ENCODE measurements around the gene EGFLAM. TPM values are rescaled to one million over a fixed set of nuclear protein-coding genes. Genes with fewer than 3 reads are reported as not detected.

The EGFLAM gene
- total and polyA plus RNA-seq, 10 of the 15 experiments (the other 5 are each of a cell fraction or from before 2014, with no cell fraction given): 0.37 TPM; not detected in 9

DNA sequence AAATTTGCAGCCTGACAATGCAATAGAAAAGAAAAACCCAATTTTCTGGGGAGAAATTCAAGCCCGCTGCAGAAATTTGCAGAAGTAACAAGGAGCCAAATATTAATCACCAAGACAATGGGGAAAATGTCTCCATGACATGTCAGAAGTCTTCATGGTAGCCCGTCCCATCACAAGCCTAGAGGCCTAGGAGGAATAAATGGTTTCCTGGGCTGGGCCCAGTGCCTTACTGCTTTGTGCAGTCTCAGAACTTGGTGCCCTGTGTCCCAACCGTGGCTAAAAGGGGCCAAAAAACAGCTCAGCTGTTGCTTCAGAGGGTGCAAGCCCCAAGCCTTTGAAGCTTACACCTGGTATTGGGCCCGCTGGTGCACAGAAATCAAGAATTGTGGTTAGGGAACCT lies 23.6 kb upstream of the EGFLAM start:
- in situ Hi-C loops (cut with MboI): no loop called here
- no peak for ATAC-seq
- no peaks in the 10 kb centered on the region; the same call in 1 of the 2 replicates for H4K20me1 ChIP-seq (ENCODE audit: control insufficient read depth, insufficient read depth)
- peaks cover 1% of the 10 kb centered on the region; the same call in 1 of the 3 replicates for H3K9me3 ChIP-seq (replicated peaks; ENCODE audit: control insufficient read depth, insufficient read depth, low read length)
- no TSS peak for BruUV-seq (replicated peaks)
- SMC1A ChIA-PET (ENCODE audit: uncharacterized antibody, unreplicated experiment): no interaction called here
- no peaks in the 10 kb centered on the region for H3K79me2 ChIP-seq (ENCODE audit: control insufficient read depth, insufficient read depth, low read length)
- no peak overlapping the region for H3K27ac ChIP-seq (ENCODE audit: control insufficient read depth, insufficient read depth)
- H3K4me3 ChIP-seq: no peak overlapping the region
- TF ChIP-seq, protein P1, sequence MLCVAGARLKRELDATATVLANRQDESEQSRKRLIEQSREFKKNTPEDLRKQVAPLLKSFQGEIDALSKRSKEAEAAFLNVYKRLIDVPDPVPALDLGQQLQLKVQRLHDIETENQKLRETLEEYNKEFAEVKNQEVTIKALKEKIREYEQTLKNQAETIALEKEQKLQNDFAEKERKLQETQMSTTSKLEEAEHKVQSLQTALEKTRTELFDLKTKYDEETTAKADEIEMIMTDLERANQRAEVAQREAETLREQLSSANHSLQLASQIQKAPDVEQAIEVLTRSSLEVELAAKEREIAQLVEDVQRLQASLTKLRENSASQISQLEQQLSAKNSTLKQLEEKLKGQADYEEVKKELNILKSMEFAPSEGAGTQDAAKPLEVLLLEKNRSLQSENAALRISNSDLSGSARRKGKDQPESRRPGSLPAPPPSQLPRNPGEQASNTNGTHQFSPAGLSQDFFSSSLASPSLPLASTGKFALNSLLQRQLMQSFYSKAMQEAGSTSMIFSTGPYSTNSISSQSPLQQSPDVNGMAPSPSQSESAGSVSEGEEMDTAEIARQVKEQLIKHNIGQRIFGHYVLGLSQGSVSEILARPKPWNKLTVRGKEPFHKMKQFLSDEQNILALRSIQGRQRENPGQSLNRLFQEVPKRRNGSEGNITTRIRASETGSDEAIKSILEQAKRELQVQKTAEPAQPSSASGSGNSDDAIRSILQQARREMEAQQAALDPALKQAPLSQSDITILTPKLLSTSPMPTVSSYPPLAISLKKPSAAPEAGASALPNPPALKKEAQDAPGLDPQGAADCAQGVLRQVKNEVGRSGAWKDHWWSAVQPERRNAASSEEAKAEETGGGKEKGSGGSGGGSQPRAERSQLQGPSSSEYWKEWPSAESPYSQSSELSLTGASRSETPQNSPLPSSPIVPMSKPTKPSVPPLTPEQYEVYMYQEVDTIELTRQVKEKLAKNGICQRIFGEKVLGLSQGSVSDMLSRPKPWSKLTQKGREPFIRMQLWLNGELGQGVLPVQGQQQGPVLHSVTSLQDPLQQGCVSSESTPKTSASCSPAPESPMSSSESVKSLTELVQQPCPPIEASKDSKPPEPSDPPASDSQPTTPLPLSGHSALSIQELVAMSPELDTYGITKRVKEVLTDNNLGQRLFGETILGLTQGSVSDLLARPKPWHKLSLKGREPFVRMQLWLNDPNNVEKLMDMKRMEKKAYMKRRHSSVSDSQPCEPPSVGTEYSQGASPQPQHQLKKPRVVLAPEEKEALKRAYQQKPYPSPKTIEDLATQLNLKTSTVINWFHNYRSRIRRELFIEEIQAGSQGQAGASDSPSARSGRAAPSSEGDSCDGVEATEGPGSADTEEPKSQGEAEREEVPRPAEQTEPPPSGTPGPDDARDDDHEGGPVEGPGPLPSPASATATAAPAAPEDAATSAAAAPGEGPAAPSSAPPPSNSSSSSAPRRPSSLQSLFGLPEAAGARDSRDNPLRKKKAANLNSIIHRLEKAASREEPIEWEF (IDR thresholded peaks at IDR 0.05; ENCODE audit: insufficient replicate concordance, low read depth, low read length): no peak
- no peak for TF ChIP-seq ZBED1 (IDR thresholded peaks at IDR 0.05; ENCODE audit: borderline replicate concordance)
- TF ChIP-seq NR2C1 (IDR thresholded peaks at IDR 0.05): no peak
- no peak for TF ChIP-seq MEF2A (IDR thresholded peaks at IDR 0.05; ENCODE audit: insufficient read depth, low read depth, low read length)
- TF ChIP-seq BHLHE40 (IDR thresholded peaks at IDR 0.05; ENCODE audit: borderline replicate concordance in 1 of 2, low read depth in 2 of 2, low read length in 1 of 2): no peak
- no peak for TF ChIP-seq NBN (IDR thresholded peaks at IDR 0.05)
- no peak for TF ChIP-seq EZH2 (IDR thresholded peaks at IDR 0.05; ENCODE audit: borderline replicate concordance, control insufficient read depth, low read depth, low read length)
- TF ChIP-seq PML (IDR thresholded peaks at IDR 0.05; ENCODE audit: low read length): no peak
- TF ChIP-seq SMC3 (IDR thresholded peaks at IDR 0.05; ENCODE audit: borderline replicate concordance, low read length): no peak
- TF ChIP-seq, protein P2, sequence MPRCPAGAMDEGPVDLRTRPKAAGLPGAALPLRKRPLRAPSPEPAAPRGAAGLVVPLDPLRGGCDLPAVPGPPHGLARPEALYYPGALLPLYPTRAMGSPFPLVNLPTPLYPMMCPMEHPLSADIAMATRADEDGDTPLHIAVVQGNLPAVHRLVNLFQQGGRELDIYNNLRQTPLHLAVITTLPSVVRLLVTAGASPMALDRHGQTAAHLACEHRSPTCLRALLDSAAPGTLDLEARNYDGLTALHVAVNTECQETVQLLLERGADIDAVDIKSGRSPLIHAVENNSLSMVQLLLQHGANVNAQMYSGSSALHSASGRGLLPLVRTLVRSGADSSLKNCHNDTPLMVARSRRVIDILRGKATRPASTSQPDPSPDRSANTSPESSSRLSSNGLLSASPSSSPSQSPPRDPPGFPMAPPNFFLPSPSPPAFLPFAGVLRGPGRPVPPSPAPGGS (IDR thresholded peaks at IDR 0.05; ENCODE audit: borderline replicate concordance, insufficient read depth, low read depth, low read length, poor library complexity, severe bottlenecking): no peak
- no peak for TF ChIP-seq CHD1 (IDR thresholded peaks at IDR 0.05; ENCODE audit: low read depth, low read length)
- TF ChIP-seq FOXM1 (IDR thresholded peaks at IDR 0.05; ENCODE audit: low read depth, low read length): no peak
- no peaks in the 10 kb centered on the region for H3K27me3 ChIP-seq (replicated peaks in 1 of 2; ENCODE audit: control insufficient read depth in 2 of 2, insufficient read depth in 2 of 2, low read length in 1 of 2)
- no peak overlapping the region for H3K9ac ChIP-seq (ENCODE audit: control insufficient read depth, insufficient read depth, low read length)
- POLR2A ChIA-PET: no interaction called here
- H2AFZ ChIP-seq (ENCODE audit: control insufficient read depth, low read depth, low read length): no peak overlapping the region
- intact Hi-C loops (cut with micrococcal nuclease; ENCODE audit: unreplicated experiment): no loop called here
- H3K4me1 ChIP-seq (ENCODE audit: control insufficient read depth, insufficient read depth, low read length): no peaks in the 10 kb centered on the region
- RAD21 ChIA-PET (ENCODE audit: unreplicated experiment): no interaction called here
- H3K4me2 ChIP-seq (ENCODE audit: control insufficient read depth, insufficient read depth): no peak overlapping the region
- H3K36me3 ChIP-seq (ENCODE audit: control insufficient read depth in 2 of 2, insufficient read depth in 2 of 2, low read length in 1 of 2): no peaks in the 10 kb centered on the region
- WGBS (ENCODE audit: insufficient coverage, insufficient replicate concordance, low lambda C conversion rate, missing lambda C conversion rate): 15% methylated on average over 4 of the region's 4 CpGs
- no peak for DNase-seq (ENCODE audit: low read depth, low spot score)
- no peak for FAIRE-seq
- CTCF ChIA-PET: no interaction called here

Data from GM12878 (cell line).